Mesenchymal stem cell (in vitro differentiated cells and primary cell): ENCODE measurements around the gene MANSC4.
"Not testable (repeated sequence)": the region's sequence is repeated elsewhere in the genome, so short reads cannot be mapped to it uniquely, and the experiment has no call there.

Source experiments
- DNase-seq: peaks from one replicate; pipeline ENCODE4 v3.0.0-alpha.2; 2013
- H2AFZ ChIP-seq: one replicate; pipeline ENCODE4 v1.6.1; 2013; ENCODE audit warnings: low read depth, mild to moderate bottlenecking, control low read depth, inconsistent platforms, low read length, moderate library complexity
- H2AK5ac ChIP-seq: 2 replicates; pipeline ENCODE4 v1.6.1; 2013; ENCODE audit warnings: low read length, moderate library complexity, mild to moderate bottlenecking, inconsistent platforms; ENCODE audit not compliant: severe bottlenecking
- H2BK120ac ChIP-seq: one replicate; pipeline ENCODE4 v1.6.1; 2013; ENCODE audit warnings: low read depth, mild to moderate bottlenecking, inconsistent platforms, low read length, moderate library complexity
- H2BK12ac ChIP-seq, 2 experiments: one replicate each; pipeline ENCODE4 v1.6.1; 2013; ENCODE audit warnings: inconsistent platforms in 2 of 2, low read length in 2 of 2, mild to moderate bottlenecking in 2 of 2, moderate library complexity in 2 of 2, control low read depth in 1 of 2
- H2BK15ac ChIP-seq: one replicate; pipeline ENCODE4 v1.6.1; 2013; ENCODE audit warnings: mild to moderate bottlenecking, low read depth, inconsistent platforms; ENCODE audit not compliant: poor library complexity, severe bottlenecking
- H2BK5ac ChIP-seq: 2 replicates; pipeline ENCODE4 v1.6.1; 2013; ENCODE audit warnings: low read depth, mild to moderate bottlenecking, low read length, control low read depth, inconsistent platforms; ENCODE audit not compliant: poor library complexity, severe bottlenecking
- H3K14ac ChIP-seq, 2 experiments: one replicate each; pipeline ENCODE4 v1.6.1; 2013; ENCODE audit warnings: inconsistent platforms in 2 of 2, low read length in 2 of 2, control low read depth in 1 of 2, mild to moderate bottlenecking in 1 of 2, moderate library complexity in 1 of 2
- H3K18ac ChIP-seq, 2 experiments: one replicate each; pipeline ENCODE4 v1.6.1; 2013; ENCODE audit warnings: inconsistent platforms in 2 of 2, low read length in 2 of 2, control low read depth in 1 of 2, low read depth in 1 of 2, mild to moderate bottlenecking in 1 of 2
- H3K23ac ChIP-seq, 2 experiments: one replicate each; pipeline ENCODE4 v1.6.1; 2013; ENCODE audit warnings: inconsistent platforms in 2 of 2, low read length in 2 of 2, mild to moderate bottlenecking in 2 of 2, moderate library complexity in 2 of 2, control low read depth in 1 of 2
- H3K27ac ChIP-seq: 2 replicates; pipeline ENCODE4 v1.5.1; 2013; ENCODE audit warnings: mild to moderate bottlenecking, moderate library complexity, low read length, control low read depth, inconsistent platforms; ENCODE audit not compliant: poor library complexity, severe bottlenecking
- H3K27me3 ChIP-seq, 2 experiments: 2 replicates each; pipeline versions ENCODE4 v1.6.1 to v1.7.0; 2013; ENCODE audit warnings: low read length in 2 of 2, mild to moderate bottlenecking in 2 of 2, moderate library complexity in 2 of 2, control low read depth in 1 of 2, inconsistent platforms in 1 of 2; ENCODE audit not compliant: control insufficient read depth in 1 of 2, insufficient read depth in 1 of 2
- H3K36me3 ChIP-seq, 2 experiments: 2 replicates each; pipeline versions ENCODE4 v1.6.1 to v1.7.0; 2013; ENCODE audit warnings: low read length in 2 of 2, control low read depth in 1 of 2, inconsistent platforms in 1 of 2, low read depth in 1 of 2, mild to moderate bottlenecking in 1 of 2; ENCODE audit not compliant: insufficient read depth in 2 of 2, control insufficient read depth in 1 of 2
- H3K4ac ChIP-seq, 2 experiments: one replicate each; pipeline ENCODE4 v1.6.1; 2013; ENCODE audit warnings: inconsistent platforms in 2 of 2, low read length in 2 of 2, mild to moderate bottlenecking in 2 of 2, moderate library complexity in 2 of 2, control low read depth in 1 of 2, low read depth in 1 of 2
- H3K4me1 ChIP-seq: 2 replicates; pipeline ENCODE4 v1.6.1; 2013; ENCODE audit warnings: low read depth, low read length, control low read depth; ENCODE audit not compliant: control insufficient read depth, insufficient read depth
- H3K4me2 ChIP-seq: 2 replicates; pipeline ENCODE4 v1.6.1; 2013; ENCODE audit warnings: low read length, mild to moderate bottlenecking, inconsistent platforms; ENCODE audit not compliant: poor library complexity, severe bottlenecking
- H3K4me3 ChIP-seq, 2 experiments: 2 replicates each; pipeline versions ENCODE4 v1.5.1 to v1.7.0; 2013; ENCODE audit warnings: low read length in 2 of 2, mild to moderate bottlenecking in 2 of 2, control low read depth in 1 of 2, low read depth in 1 of 2; ENCODE audit not compliant: insufficient read depth in 1 of 2
- H3K79me1 ChIP-seq: replicated peaks from 2 replicates; pipeline ENCODE4 v1.6.1; 2013; ENCODE audit warnings: mild to moderate bottlenecking, control low read depth, low read length, inconsistent platforms; ENCODE audit not compliant: poor library complexity, severe bottlenecking
- H3K9ac ChIP-seq: 2 replicates; pipeline ENCODE4 v1.7.0; 2013; ENCODE audit warnings: mild to moderate bottlenecking, low read length, moderate library complexity
- H3K9me3 ChIP-seq: 2 replicates; pipeline ENCODE4 v1.7.0; 2013; ENCODE audit warnings: mild to moderate bottlenecking, low read length; ENCODE audit not compliant: control insufficient read depth
- H4K8ac ChIP-seq: one replicate; pipeline ENCODE4 v1.6.1; 2013; ENCODE audit warnings: inconsistent platforms, mild to moderate bottlenecking, low read length, moderate library complexity
- H4K91ac ChIP-seq: one replicate; pipeline ENCODE4 v1.6.1; 2013; ENCODE audit warnings: mild to moderate bottlenecking, low read length, inconsistent platforms
- WGBS: methylation state at CpG from one replicate; pipeline ENCODE4 v1.1.7; 2013; ENCODE audit warnings: mixed read lengths; 5-methylcytosine and 5-hydroxymethylcytosine counted together

MANSC4 gene

DNA sequence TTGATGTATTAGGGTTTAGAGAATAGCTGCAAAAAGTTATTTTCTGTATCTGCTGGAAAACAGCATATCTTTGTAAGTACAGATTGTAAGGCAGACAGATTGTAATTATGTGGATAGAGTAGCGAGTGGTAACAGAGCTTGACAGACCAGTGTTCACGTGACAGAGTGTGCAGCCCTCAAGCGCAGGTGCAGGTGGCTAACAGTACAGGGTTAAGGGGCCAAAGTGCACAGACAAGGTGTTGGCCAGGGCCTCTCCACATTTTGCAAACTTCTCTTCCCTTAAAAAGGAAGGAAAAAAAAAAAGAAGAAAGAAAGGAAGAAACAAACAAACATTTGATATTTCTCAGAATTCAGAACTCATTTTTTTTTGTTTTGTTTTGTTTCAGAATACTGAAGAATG is 25.2 kb downstream of the MANSC4 start:
- no peak overlapping the region for H3K27ac ChIP-seq

DNA sequence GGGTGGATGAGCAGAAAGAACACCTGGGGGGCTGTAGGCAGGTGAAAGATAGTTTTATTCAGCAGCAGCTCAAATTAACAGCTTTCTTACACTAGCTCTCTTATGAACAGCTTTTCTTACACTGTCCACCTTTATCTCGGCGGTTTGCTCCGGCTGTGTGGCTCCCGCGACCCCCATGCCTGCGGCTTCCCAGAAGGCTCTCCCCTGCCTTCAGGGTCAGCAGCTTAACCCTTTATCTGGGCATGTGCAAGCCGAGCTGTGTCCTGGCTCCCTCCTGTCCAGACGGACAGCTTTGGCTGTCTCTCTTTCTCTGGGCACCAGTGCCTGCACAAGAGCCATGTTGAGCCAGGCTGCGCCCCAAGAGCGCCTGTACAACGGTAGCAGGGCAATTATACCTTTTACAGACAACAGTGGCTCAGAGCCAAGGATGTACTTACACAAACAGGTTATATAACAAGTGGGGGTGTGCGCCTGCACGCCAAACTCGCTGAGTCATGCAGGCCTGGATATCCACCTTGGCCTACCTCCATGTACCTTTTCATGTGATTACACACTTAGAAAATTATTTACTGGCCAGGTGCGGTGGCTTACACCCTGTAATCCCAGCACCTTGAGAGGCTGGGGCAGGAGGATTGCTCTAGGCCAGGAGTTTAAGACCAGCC is 28.5 kb downstream of the MANSC4 start:
- 97% methylated on average over 14 of the region's 15 CpGs for WGBS

More for the DNA sequence above, 25.2 kb downstream of the MANSC4 start:
- Histone ChIP-seq H2AK5ac (no peak overlapping the region), H3K18ac (no peak overlapping the region), H2AFZ (no peak overlapping the region), H3K36me3 (peaks cover 13 to 45% of the 10 kb centered on the region in 2 experiments), H3K4ac (no peak overlapping the region), H3K23ac (no peak overlapping the region), H4K91ac (no peak overlapping the region), H2BK12ac (no peak overlapping the region), H3K9ac (no peak overlapping the region), H2BK15ac (no peak overlapping the region), H3K79me1 (peaks cover 20% of the 10 kb centered on the region), H3K14ac (no peak overlapping the region), H2BK5ac (no peak overlapping the region), H2BK120ac (no peak overlapping the region), H3K4me3 (no peak overlapping the region), H3K27me3 (no peaks in the 10 kb centered on the region), H4K8ac (peak overlapping the region; percentile 81), H3K4me1 (no peaks in the 10 kb centered on the region), H3K9me3 (no peaks in the 10 kb centered on the region), H3K4me2 (no peak overlapping the region)
- DNase-seq = no peak
- 96% methylated on average over 3 of the region's 3 CpGs for WGBS

DNA sequence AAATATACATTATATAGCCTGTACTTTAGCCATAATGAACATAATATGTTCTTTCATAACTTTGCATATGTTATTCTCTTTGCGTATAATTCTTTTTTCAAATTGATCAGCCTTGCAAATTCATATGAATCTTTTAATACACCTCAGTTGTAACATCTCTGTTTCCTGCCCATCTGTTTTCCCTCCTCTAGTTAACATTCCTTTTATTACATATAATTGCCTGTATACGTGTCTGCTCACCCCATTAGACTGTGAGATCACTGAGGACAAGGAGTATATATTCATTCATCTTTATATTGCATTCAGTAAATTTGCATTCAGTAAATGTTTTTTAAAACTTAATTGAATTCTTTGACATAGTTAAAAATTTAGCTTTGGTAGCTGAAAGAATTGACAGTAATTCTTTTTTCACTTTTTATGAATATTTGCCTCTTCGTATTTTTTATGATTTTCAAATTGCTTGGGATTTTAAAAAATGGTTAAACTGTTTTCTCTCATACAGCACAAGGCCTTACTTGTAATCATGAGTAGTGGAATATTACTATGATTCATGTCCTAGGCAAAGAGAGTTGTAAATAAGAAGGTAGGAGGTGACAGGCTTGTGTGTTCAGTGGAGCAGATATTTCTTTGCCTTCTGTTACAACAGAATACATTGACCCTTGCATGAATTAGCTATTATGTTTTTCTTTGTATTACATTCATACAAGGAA is 32.8 kb downstream of the MANSC4 start:
- H3K4me1 ChIP-seq = peaks cover 2% of the 10 kb centered on the region
- no peak overlapping the region for H3K27ac ChIP-seq
- H3K9me3 ChIP-seq = no peaks in the 10 kb centered on the region
- no peak overlapping the region for H3K4me2 ChIP-seq
- 100% methylated on average over 1 of the region's 3 CpGs for WGBS
- H3K4me3 ChIP-seq = no peak overlapping the region
- no peak overlapping the region for H3K23ac ChIP-seq
- H3K79me1 ChIP-seq = peaks cover 23% of the 10 kb centered on the region
- no peak overlapping the region for H3K18ac ChIP-seq
- H2BK15ac ChIP-seq = no peak overlapping the region
- no peak overlapping the region for H4K91ac ChIP-seq
- peak overlapping the region; percentile 85 for H3K9ac ChIP-seq
- peak; percentile 12 for DNase-seq
- no peak overlapping the region for H3K14ac ChIP-seq
- H3K36me3 ChIP-seq = peaks cover 16 to 44% of the 10 kb centered on the region in 2 experiments
- H3K27me3 ChIP-seq = no peaks in the 10 kb centered on the region
- no peak overlapping the region for H2AK5ac ChIP-seq
- no peak overlapping the region for H3K4ac ChIP-seq
- H2AFZ ChIP-seq = no peak overlapping the region
- H2BK12ac ChIP-seq = no peak overlapping the region
- no peak overlapping the region for H2BK5ac ChIP-seq
- no peak overlapping the region for H2BK120ac ChIP-seq
- H4K8ac ChIP-seq = no peak overlapping the region

More for the DNA sequence above, 28.5 kb downstream of the MANSC4 start:
- Histone ChIP-seq H2BK5ac (no peak overlapping the region), H3K9me3 (no peaks in the 10 kb centered on the region), H3K23ac (no peak overlapping the region), H3K36me3 (peaks cover 10 to 41% of the 10 kb centered on the region in 2 experiments), H3K27me3 (no peaks in the 10 kb centered on the region), H4K8ac (no peak overlapping the region), H3K4me3 (no peak overlapping the region), H3K79me1 (peaks cover 25% of the 10 kb centered on the region), H2AK5ac (no peak overlapping the region), H2BK15ac (no peak overlapping the region), H3K9ac (no peak overlapping the region), H3K27ac (no peak overlapping the region), H3K4me1 (peaks cover 2% of the 10 kb centered on the region), H2BK12ac (no peak overlapping the region), H2AFZ (no peak overlapping the region), H3K4me2 (no peak overlapping the region), H2BK120ac (no peak overlapping the region), H4K91ac (no peak overlapping the region), H3K18ac (no peak overlapping the region), H3K4ac (no peak overlapping the region), H3K14ac (no peak overlapping the region)
- DNase-seq = no peak

DNA sequence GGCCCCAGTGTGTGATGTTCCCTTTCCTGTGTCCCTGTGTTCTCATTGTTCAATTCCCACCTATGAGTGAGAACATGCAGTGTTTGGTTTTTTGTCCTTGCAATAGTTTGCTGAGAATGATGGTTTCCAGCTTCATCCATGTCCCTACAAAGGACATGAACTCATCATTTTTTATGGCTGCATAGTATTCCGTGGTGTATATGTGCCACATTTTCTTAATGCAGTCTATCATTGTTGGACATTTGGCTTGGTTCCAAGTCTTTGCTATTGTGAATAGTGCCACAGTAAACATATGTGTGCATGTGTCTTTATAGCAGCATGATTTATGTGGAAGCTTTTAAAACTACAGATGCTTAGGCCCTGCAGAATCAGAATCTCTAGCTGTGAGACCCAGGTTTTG is 34.3 kb downstream of the MANSC4 start:
- not testable (repeated sequence) for H2BK120ac ChIP-seq, H3K9me3 ChIP-seq

More for the DNA sequence above, 34.3 kb downstream of the MANSC4 start:
- not testable (repeated sequence) for H3K14ac ChIP-seq, H3K9ac ChIP-seq, H3K18ac ChIP-seq, H3K4me2 ChIP-seq, H2BK12ac ChIP-seq, H4K91ac ChIP-seq, H2BK5ac ChIP-seq, H2BK15ac ChIP-seq, H2AK5ac ChIP-seq, H3K27me3 ChIP-seq, H3K27ac ChIP-seq, H3K4ac ChIP-seq, H3K4me1 ChIP-seq, H3K23ac ChIP-seq, H4K8ac ChIP-seq, DNase-seq, H3K4me3 ChIP-seq, H2AFZ ChIP-seq
- Histone ChIP-seq H3K36me3 (peaks cover 10 to 41% of the 10 kb centered on the region in 2 experiments), H3K79me1 (peaks cover 14% of the 10 kb centered on the region)
- 93% methylated on average over 1 of the region's 1 CpG for WGBS
